Measurements from ENCODE around the gene C2CD4A.

Gene C2CD4A

GRCh38 chr15:62099094-62099601 lies 32.4 kb downstream of the C2CD4A start:
- DNase-seq (ENCODE audit: low read depth in 2 of 2): no peak

GRCh38 chr15:62103431-62103830 lies 36.7 kb downstream of the C2CD4A start:
- DNase-seq (ENCODE audit: low read depth in 2 of 2): no peak

GRCh38 chr15:62104401-62104800 lies 37.6 kb downstream of the C2CD4A start:
- DNase-seq (ENCODE audit: low read depth in 2 of 2): no peak

GRCh38 chr15:62104846-62105245 lies 38.1 kb downstream of the C2CD4A start:
- DNase-seq (ENCODE audit: low read depth in 2 of 2): no peak

GRCh38 chr15:62105266-62105665 lies 38.5 kb downstream of the C2CD4A start:
- DNase-seq (ENCODE audit: low read depth in 2 of 2): no peak

GRCh38 chr15:62106096-62106495 lies 39.3 kb downstream of the C2CD4A start:
- DNase-seq (ENCODE audit: low read depth in 2 of 2): no peak

- DNase-seq (ENCODE audit: low read depth in 2 of 2): no peak
These were observed 40.9 kb downstream of the C2CD4A start for GRCh38 chr15:62107571-62108121.

GRCh38 chr15:62108411-62108810 lies 41.6 kb downstream of the C2CD4A start:
- no peak for DNase-seq (ENCODE audit: low read depth in 2 of 2)

GRCh38 chr15:62109437-62109836 lies 42.7 kb downstream of the C2CD4A start:
- no peak for DNase-seq (ENCODE audit: low read depth in 2 of 2)

- DNase-seq (ENCODE audit: low read depth in 2 of 2): no peak
These were observed 43.4 kb downstream of the C2CD4A start for GRCh38 chr15:62109982-62110851.

GRCh38 chr15:62112081-62112480 lies 45.3 kb downstream of the C2CD4A start:
- no peak for DNase-seq (ENCODE audit: low read depth in 2 of 2)

- DNase-seq (ENCODE audit: low read depth in 2 of 2): no peak
These were observed 46.1 kb downstream of the C2CD4A start for GRCh38 chr15:62112616-62113593.

- DNase-seq (ENCODE audit: low read depth in 2 of 2): no peak
These were observed 49.1 kb downstream of the C2CD4A start for GRCh38 chr15:62115847-62116246.

GRCh38 chr15:62118520-62119226 lies 51.9 kb downstream of the C2CD4A start:
- no peak for DNase-seq (ENCODE audit: low read depth in 2 of 2)

GRCh38 chr15:62119227-62119864 lies 52.6 kb downstream of the C2CD4A start:
- no peak for DNase-seq (ENCODE audit: low read depth in 2 of 2)

GRCh38 chr15:62119874-62120273 lies 53.1 kb downstream of the C2CD4A start:
- DNase-seq (ENCODE audit: low read depth in 2 of 2): no peak

All from stimulated activated CD8-positive, alpha-beta memory T cell treated with anti-CD3 and anti-CD28 coated beads, Interleukin-7, amount 100 ng/mL, for 4 hours (primary cell).